GM19025 (cell line): ENCODE results near the gene PITPNM2.

Source experiments
- ATAC-seq: cut with Tn5 transposase; IDR thresholded peaks from one replicate; pipeline ENCODE4 v1.9.1; 2021; ENCODE audit warnings: mild to moderate bottlenecking, low read depth, moderate library complexity; ENCODE audit not compliant: unreplicated experiment

Gene PITPNM2

DNA sequence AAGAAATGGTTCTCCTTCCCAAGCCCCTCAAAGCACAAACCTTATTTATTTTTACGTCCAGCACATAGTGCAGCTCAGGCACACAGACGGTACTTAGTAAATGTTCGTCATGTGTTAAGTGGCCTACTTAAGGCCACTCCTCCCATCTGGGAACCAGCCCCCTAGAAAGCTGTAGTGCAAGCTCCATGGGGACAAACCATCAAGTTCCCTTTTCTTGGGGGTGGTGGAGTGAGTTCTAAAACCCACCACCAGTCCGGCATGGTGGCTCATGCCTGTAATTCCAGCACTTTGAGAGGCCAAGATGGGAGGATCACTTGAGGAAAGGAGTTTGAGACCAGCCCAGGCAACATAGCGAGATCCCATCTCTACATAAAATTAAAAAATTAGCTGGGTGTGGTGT, 49.4 kb downstream of the PITPNM2 start:
- no peak for ATAC-seq
